GM19035 (cell line): Measurements from ENCODE around the gene MPZL3.
"Not testable (repeated sequence)": the region's sequence is repeated elsewhere in the genome, so short reads cannot be mapped to it uniquely, and the experiment has no call there.

Source experiments
- ATAC-seq: cut with Tn5 transposase; IDR thresholded peaks from one replicate; pipeline ENCODE4 v1.9.1; 2021; ENCODE audit not compliant: unreplicated experiment

The MPZL3 gene

GRCh38 chr11:118213201-118213600 lies 39.0 kb downstream of the MPZL3 start:
- no peak for ATAC-seq

DNA sequence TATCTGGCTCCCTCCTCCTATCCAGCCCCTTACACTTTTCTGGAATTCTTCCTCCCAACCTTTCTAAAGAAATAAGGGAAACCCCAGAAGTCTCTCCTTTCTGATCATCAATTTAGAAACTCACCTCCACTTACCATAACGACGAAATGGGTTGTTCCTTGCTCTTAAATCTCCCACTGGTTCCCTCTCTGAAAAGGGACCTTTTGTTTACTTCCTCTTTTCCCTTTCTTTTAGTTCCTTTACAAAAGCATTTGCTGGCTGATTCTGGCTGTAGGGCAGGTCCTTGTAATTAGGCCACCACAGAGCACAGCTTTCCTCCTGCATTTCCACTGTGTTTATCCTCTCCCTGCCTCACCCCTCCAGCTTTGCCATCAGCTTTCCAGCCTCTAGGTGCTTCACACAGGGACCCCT lies 39.4 kb downstream of the MPZL3 start:
- ATAC-seq = no peak

DNA sequence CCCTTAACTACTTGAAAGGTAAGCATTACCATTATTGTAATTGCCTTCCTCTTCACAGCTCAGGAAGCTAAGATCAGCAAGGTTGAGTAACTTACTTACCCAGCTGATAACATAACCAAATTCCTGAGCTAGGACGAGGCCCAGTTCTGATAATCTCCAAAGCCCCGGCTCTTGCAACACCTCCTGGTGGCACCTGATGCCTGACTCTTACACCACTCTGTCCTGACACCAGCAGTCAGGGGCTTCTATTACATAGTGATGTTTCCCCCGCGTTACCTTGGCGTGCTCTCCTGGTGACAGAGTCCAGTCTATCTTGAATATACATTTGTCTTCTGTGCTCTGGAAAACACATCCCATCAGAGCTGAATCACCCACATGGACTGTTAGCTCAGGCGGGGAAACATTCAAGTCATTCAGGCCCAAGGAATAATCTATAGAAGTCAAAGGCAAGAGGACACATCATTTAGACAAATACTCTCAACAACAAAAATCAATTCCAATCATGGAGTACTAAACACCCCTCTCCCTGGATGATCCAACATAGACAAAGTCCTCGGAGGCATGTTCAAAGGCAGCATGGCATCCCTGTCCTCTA lies 39.9 kb downstream of the MPZL3 start:
- ATAC-seq = no peak

DNA sequence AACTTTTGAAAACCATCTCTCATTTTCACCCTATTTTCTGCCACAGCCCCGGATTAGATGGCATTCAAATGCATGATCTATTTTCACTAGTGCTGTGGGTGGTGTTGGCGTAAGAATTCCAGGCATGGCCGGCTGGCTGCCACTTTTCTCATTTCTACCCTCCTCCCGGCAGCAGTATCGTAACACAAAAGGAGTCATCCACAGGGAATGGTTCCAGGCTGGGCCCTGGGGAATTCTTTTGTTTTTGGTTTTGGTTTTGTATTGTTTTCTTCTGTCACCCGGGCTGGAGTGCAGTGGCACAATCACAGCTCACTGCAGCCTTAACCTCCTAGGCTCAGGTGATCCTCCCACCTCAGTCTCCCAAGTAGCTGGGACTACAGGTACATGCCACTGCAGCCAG lies 41.2 kb downstream of the MPZL3 start:
- ATAC-seq = no peak

DNA sequence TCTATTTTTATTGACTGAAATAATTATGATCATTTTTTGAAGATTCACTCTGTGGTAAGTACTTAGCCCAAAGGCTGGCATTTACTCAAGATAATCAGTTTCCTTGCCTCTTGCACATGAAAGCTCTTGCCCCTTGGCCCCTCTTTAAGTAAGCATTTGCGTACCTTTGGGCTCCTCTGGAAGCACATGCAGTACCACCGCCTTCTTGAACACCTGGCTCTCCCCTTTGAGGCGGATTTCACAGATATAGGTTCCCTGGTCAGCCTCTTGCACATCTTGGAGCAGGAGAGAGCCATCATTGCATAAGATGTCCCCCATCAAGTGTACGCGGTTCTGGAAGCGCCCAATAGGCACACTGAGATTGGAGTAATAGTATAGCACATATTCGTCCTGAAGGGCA lies 41.8 kb downstream of the MPZL3 start:
- no peak for ATAC-seq

DNA sequence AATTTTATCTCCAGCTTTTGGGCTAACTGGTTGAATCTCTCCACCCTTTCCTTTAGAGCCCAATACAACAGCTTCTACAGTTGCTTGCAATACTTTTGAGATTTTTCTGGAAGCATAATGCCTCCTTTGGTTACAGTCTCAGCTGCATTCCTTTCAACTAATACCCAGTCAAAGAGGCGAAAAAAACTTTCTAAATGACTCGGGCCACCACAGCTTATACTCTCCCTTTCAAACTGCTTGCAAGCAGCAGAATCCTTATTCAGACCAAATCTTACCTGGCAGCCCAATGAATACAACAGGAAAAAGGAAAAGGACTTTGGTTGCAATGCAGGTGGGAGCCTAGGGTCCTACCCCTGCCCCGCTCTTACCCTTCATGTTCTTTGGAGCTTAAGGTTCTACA lies 43.1 kb downstream of the MPZL3 start:
- ATAC-seq = no peak

- ATAC-seq = no peak
Measured at GRCh38 chr11:118207079-118207478, 45.1 kb downstream of the MPZL3 start.

DNA sequence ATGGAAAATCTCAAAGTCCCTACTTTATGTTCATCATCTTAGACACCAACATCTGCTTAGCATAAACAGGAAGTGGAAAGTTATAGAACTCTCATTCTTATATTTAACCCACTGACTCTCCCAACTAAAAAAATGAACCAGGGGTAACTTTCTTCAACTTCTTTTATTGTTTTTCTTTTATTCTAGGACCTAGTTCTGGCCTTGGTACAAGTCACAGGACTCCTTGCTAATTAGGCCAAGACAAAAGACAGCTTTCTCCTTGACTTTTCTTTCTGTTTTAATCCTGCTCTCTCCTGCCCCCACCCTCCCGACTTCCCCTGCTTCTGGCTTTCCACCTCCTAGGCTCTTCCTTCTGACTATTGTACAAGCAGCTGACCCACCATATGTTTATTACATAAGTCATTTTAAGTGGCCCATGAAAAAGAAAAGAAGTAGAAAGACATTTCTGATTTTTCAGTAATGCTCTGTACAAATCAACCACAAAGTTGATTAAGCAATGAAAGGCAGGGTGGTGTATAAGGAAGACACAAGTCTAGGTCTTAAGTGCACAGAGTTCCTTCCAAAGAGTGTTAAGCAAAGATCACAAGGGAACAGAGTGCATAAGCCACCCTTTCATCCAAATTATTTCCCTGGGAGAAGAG lies 45.7 kb downstream of the MPZL3 start:
- ATAC-seq = no peak

DNA sequence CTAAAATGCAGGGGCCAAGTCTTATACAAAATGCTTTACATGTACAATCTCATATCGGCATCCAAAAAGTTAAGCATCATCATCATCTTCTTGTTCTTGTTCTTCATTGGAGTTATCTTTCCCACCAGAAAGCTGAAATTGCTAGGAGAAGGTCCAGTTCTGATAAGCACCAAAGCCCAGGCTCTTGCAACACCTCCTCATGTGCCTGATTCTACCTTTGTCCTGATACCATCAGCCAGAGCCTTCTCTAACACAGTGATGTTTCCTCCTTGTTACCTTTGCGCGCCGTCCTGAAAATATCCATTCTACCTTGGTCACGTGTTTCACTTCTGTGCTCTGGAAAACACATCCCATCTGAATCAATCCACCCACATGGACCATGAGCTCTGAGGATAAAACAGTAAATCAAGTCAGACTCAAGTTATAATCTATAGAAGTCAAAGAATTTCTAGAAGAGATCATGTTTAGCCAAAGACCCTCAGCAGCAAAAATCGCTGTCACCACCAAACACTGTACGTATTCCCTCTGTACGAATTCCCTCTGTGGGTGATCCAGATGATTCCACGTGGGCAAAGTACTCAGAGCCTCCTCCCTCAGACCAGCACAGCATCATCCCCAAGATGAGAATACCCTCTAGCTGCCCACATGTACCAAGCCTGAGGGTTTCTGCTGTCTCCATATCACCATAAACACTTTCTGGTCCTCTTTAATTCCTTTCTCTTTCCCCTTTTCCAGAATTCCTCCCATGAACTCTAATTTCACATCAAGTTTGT lies 46.4 kb downstream of the MPZL3 start:
- ATAC-seq = no peak

GRCh38 chr11:118202599-118203422 lies 49.4 kb downstream of the MPZL3 start:
- no peak for ATAC-seq

DNA sequence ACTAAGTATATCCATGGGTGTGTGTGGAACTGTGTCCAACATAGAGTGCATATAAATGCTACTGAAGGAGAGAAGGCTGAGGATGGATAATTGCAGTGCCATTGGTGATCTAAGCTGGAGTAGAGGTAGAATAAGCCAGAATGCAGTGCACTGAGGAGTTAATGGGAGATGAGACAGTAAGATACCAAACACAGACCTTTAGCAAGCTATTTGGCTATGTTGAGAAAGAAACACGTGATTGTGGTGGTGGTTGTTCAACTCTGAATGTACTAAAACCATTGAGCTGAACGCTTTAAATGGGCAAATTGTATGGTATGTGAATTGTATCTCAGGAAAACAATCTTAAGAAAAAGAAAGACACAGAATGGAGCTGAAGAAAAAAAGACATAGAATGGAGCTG lies 50.2 kb downstream of the MPZL3 start:
- no peak for ATAC-seq

GRCh38 chr11:118200901-118201680 lies 51.1 kb downstream of the MPZL3 start:
- no peak for ATAC-seq

DNA sequence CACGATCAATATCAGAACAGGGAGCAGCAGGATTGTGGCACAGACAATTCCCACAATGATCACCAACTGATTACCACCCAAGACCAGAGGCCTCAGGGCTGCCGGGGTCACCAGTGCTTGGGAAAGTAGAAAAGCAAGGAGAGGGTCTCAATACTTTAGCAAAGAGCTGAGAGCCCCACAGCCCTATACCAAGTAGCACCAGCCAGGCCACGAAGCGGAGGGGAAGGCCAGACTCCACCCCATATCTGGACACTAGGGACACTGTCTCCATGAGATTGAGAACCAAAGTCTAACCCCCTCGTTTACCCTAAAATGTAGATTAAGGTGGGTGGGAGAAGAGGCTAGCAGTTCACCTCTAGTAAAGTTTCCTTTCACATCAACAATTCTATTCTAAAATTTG lies 51.7 kb downstream of the MPZL3 start:
- ATAC-seq = no peak

DNA sequence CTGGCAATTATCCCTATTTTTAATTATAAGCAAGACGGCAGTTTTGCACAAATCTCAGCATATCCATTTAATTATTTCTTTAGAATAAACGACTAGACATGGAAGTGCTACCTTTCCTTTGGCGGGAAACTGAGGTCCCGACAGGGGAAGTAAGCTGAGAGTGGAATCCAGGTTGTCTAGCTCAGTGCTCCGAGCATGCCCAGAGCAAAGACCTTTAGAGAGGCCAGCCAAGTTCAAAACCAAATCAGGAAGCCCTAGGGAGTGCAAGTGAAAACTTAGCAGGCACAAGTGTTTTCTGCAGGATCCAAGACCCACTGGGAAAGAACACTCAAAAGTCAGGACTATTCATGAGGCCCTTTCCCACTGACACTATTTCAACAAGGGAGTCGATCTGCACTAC lies 53.0 kb downstream of the MPZL3 start:
- no peak for ATAC-seq

- no peak for ATAC-seq
Measured at GRCh38 chr11:118198370-118198769, 53.8 kb downstream of the MPZL3 start.

GRCh38 chr11:118194835-118195627 lies 57.1 kb downstream of the MPZL3 start:
- no peak for ATAC-seq

- no peak for ATAC-seq
Measured at GRCh38 chr11:118193910-118194566, 58.1 kb downstream of the MPZL3 start.

- not testable (repeated sequence) for ATAC-seq
Measured at GRCh38 chr11:118192817-118193216, 59.3 kb downstream of the MPZL3 start.

- not testable (repeated sequence) for ATAC-seq
Measured at GRCh38 chr11:118190942-118191506, 61.1 kb downstream of the MPZL3 start.
